ENCODE results near the gene XPR1. TPM values are rescaled to one million over a fixed set of nuclear protein-coding genes. Genes with fewer than 3 reads are reported as not detected.

The XPR1 gene
- total RNA-seq, 1 experiment from 2014 or later: 36.1 TPM

GRCh38 chr1:180773210-180773865, 141.5 kb downstream of the XPR1 start:
- no peaks in the 10 kb centered on the region for H3K4me1 ChIP-seq (ENCODE audit: control insufficient read depth, insufficient read depth, low read length)
- no peak overlapping the region for H3K4me3 ChIP-seq (ENCODE audit: low read depth in 2 of 2, low read length in 2 of 2)
- ATAC-seq (no peak), DNase-seq (ENCODE audit: low read depth, low spot score) (no peak)
- ChIA-PET POLR2A (no interaction called here), CTCF (no interaction called here)
- intact Hi-C loops (cut with micrococcal nuclease; ENCODE audit: unreplicated experiment) (no loop called here), in situ Hi-C loops (cut with HindIII; ENCODE audit: low pct_unique_long_range_greater_than_20kb, low sequenced_read_pairs) (no loop called here)
- no TSS peak for BruUV-seq (replicated peaks)
- H3K27me3 ChIP-seq (ENCODE audit: control insufficient read depth, insufficient read depth, low read length): no peaks in the 10 kb centered on the region
- TF ChIP-seq TCF7L2 (IDR thresholded peaks at IDR 0.05; ENCODE audit: low read depth, low read length) (no peak), SIN3A (IDR thresholded peaks at IDR 0.05; ENCODE audit: borderline replicate concordance, insufficient read depth, low read depth, low read length) (no peak), CTCF (IDR thresholded peaks at IDR 0.05) (no peak), REST (IDR thresholded peaks at IDR 0.05; ENCODE audit: insufficient read depth in 1 of 2, low read depth in 2 of 2, low read length in 1 of 2) (no peak), POLR2AphosphoS5 (IDR thresholded peaks at IDR 0.05; ENCODE audit: low read depth, low read length) (no peak)
- no peak overlapping the region for H3K27ac ChIP-seq (ENCODE audit: low read length)
- peaks cover 3% of the 10 kb centered on the region; the same call in 1 of the 2 replicates for H3K9me3 ChIP-seq (ENCODE audit: control insufficient read depth, insufficient read depth, low read depth, low read length)
- no peaks in the 10 kb centered on the region for H3K36me3 ChIP-seq (ENCODE audit: control insufficient read depth, insufficient read depth, low read length)

- TF ChIP-seq SIN3A (IDR thresholded peaks at IDR 0.05; ENCODE audit: borderline replicate concordance, insufficient read depth, low read depth, low read length) (no peak), CTCF (IDR thresholded peaks at IDR 0.05) (no peak), REST (IDR thresholded peaks at IDR 0.05; ENCODE audit: insufficient read depth in 1 of 2, low read depth in 2 of 2, low read length in 1 of 2) (no peak), TCF7L2 (IDR thresholded peaks at IDR 0.05; ENCODE audit: low read depth, low read length) (no peak), POLR2AphosphoS5 (IDR thresholded peaks at IDR 0.05; ENCODE audit: low read depth, low read length) (no peak)
- no peaks in the 10 kb centered on the region for H3K27me3 ChIP-seq (ENCODE audit: control insufficient read depth, insufficient read depth, low read length)
- POLR2A ChIA-PET: no interaction called here
- H3K4me1 ChIP-seq (ENCODE audit: control insufficient read depth, insufficient read depth, low read length): no peaks in the 10 kb centered on the region
- DNase-seq (ENCODE audit: low read depth, low spot score): no peak
- no peak overlapping the region for H3K4me3 ChIP-seq (ENCODE audit: low read depth in 2 of 2, low read length in 2 of 2)
- intact Hi-C loops (cut with micrococcal nuclease; ENCODE audit: unreplicated experiment): no loop called here
- CTCF ChIA-PET: no interaction called here
- BruUV-seq (replicated peaks): no TSS peak
- no peaks in the 10 kb centered on the region for H3K36me3 ChIP-seq (ENCODE audit: control insufficient read depth, insufficient read depth, low read length)
- no peak for ATAC-seq
- no peak overlapping the region for H3K27ac ChIP-seq (ENCODE audit: low read length)
- H3K9me3 ChIP-seq (ENCODE audit: control insufficient read depth, insufficient read depth, low read depth, low read length): peaks cover 3% of the 10 kb centered on the region; the same call in 1 of the 2 replicates
- in situ Hi-C loops (cut with HindIII; ENCODE audit: low pct_unique_long_range_greater_than_20kb, low sequenced_read_pairs): no loop called here
These were observed 144.0 kb downstream of the XPR1 start for GRCh38 chr1:180775801-180776200.
